GM18867 (cell line): Measurements from ENCODE around the gene AHCYL1.
A peak's percentile ranks its signal among the peaks of the same experiment; 100 is the strongest.
"Not testable (repeated sequence)": the region's sequence is repeated elsewhere in the genome, so short reads cannot be mapped to it uniquely, and the experiment has no call there.

Source experiments
- ATAC-seq: cut with Tn5 transposase; IDR thresholded peaks from one replicate; pipeline ENCODE4 v1.9.1; 2021; ENCODE audit warnings: mild to moderate bottlenecking, moderate library complexity; ENCODE audit not compliant: unreplicated experiment

Gene AHCYL1

GRCh38 chr1:109996476-109996875 is 11.9 kb downstream of the AHCYL1 start:
- ATAC-seq = no peak

DNA sequence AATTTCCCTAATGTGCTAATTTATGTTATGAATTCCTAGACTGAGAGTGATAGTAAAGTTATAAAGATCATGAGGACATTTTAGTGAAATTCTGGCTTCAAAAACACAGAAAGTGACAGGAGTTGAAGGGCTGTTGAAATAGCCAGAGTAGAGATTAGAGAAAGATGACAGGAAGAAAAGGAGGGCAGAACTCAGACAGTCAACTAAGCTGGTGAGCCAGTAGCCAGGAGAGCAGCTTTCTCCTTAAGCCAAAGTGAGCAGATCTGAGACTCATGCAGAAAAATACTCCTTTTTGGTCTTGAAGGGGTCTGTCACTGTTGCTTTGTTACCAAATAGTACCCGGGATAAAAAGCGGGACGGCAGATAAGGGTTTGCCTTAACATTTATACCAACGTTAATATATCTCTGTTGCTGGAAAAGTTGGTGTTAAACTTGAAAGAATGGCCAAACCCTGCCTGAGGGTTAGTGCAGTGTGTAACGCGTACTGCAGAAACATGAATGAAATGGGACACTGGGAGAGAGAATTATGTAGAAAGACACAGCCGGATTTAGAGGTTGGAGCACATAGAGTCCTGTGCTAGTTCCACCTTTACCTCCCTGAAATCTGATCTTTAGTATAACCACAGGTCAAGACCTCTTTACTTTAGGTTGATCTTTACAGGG is 12.8 kb downstream of the AHCYL1 start:
- ATAC-seq = no peak

DNA sequence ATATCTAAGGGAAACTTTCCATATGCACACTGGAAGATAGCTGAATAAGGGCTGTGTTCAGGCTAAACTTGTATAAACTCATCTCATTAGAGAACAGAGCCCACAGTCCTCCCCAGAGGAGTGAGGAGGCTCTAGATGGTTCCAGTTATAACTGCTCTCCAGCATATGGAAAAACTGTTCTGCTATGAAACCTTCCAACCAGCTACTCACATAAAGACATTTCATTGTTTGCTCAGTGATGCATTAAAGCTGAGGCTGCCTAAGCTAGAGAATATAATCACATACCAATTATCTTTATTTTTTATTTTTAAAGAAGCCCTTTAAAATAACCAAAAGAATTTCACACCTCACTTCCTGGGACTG is 13.3 kb downstream of the AHCYL1 start:
- no peak for ATAC-seq

GRCh38 chr1:110002695-110003094 is 18.1 kb downstream of the AHCYL1 start:
- ATAC-seq = no peak

DNA sequence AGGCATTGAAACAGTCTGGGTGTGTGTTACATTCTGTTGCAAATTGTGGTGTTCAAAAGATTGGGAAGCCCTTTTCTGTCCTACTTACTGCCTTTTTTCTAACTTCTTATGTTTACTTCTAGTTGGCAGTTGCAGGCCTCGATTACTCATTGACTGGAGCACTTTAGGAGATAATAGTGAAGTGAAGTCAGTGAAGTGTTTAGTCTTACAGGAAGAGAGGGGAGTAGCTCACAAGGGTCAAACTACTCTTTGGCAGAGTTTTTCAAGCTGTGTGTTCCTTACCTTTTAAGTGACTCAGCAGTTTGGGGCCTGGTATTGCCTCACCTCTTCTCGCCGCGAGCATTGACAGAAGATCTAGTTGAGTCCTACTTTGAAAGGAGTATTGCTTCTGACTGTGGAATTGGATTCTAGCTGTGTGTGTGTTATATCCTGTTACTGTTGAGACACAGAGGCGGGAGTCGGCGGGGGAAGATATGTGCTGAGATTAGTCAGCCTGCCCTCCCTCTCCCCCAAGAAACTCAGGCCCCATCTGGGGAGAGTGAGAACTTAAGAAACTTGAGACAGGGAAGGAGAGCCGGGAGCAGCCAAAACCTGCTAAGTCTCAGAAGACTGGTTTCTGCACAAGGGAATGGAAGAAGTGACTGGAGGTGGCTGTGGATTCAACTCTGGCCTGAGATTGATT is 19.3 kb downstream of the AHCYL1 start:
- peak; percentile 57 for ATAC-seq

DNA sequence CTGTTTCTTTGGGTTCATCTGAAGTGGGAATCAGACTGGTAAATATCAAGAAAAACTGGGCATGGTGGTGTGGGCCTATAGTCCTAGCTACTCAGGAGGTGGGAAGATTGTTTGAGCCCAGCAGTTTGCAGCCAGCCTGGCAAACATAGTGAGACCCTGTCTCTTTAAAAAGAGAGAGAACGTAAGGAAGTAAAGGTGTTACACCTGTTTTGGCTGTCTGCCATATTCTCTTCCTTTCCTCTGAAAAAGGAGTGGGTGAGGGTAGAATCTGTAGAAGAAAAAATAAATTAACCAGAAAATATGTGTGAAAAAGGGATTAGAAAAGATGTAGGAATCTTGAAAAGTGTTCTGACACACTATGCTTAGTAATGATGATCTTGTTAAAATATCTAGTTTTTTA is 20.0 kb downstream of the AHCYL1 start:
- ATAC-seq = no peak

GRCh38 chr1:110005971-110006370 is 21.4 kb downstream of the AHCYL1 start:
- no peak for ATAC-seq

DNA sequence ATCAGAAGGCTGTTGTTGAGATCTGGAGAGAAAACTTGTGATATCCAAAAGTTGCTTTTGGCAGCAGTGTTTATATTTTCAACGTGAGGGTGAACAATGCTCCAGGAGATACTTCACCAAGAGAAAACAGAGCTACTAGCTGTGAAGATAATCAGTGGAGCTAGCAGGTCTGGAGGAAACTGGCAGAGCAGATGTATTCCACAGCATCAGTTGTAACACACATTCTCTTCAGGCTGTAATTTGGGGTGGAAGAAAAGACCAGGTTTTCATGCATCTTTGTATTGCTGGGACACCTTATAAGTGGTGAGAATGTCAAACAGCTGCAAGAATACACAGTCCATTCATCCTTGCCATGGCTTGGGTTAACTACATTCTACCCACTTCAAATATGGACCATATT is 22.0 kb downstream of the AHCYL1 start:
- ATAC-seq = no peak

- no peak for ATAC-seq
These were observed 22.7 kb downstream of the AHCYL1 start for GRCh38 chr1:110007046-110007830.

DNA sequence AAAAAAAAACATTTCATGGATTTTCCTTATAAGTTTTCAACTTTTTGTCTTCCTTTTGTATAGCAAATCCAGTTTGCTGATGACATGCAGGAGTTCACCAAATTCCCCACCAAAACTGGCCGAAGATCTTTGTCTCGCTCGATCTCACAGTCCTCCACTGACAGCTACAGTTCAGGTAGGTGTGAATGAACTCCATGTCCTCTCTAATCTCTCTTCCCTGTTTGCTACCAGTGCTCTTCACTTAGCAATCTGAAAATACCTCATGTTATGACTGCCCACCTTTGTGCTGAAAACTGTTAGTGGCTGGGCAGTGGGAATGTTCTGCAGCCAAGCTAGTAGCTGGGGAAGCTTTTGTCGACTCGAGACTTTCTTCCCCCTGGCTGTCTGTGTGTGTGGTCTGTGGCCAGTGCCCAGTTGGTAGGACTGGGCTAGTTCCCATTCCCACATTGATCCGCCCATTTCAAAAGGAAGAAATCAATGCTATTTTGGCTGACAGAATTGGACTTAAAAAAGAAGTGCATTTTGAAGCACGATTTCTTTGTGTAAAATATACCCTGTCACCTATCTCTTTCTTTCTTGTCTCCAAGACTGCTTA is 24.5 kb downstream of the AHCYL1 start:
- ATAC-seq = no peak

DNA sequence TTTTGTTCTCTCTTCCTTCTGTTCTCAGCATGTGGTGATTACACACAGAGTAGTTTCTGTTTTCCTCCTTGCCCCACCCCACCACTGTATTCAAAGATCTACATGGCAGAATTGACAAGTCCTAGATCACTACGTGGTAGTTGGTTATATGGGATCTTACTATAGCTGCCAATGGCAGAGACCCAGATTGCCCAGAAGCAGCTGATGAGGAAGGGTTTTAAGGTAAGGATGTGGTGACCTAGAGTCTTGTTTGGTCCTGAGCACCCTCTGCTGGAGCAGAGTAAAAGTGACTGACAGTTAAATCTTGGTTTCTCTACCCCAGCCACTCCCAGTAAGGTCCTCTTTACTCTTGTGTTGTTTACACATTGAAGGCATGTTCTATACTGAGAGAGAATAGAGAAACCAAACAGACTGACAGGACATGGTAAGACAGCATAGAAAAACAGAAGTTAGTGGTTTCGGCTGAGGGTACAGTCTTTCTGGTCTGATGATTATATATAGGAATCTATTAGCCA is 27.0 kb downstream of the AHCYL1 start:
- ATAC-seq = peak; percentile 96

DNA sequence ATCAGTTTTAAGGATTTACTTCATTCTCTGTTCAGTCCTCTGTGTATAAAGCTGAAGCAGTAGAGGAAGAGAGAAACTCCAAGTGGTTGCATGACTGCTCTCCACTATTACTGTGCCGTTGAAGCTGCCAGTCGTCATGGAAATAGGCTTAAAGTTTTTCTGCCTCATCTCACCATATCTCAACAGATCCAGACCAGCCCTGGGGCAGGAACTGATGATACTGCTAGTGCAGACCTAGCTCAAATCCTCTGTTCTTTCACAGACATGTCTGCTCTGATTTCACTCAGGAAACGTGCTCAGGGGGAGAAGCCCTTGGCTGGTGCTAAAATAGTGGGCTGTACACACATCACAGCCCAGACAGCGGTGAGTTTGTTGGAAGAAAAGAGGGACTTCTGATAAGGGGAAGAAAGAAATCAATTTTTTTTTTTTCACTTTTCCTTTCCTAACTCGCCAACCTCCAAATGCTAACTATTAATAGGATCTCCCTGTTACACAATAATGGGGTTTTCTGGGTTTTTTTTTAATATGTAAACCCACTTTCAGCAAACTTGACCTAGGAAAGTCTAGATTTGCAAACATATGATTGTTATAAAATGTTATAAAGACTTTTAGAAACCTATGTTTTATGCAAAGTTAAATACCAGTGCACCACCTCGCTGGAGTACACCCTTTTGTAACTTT is 27.7 kb downstream of the AHCYL1 start:
- ATAC-seq = peak; percentile 63

- no peak for ATAC-seq
These were observed 33.2 kb downstream of the AHCYL1 start for GRCh38 chr1:110017792-110018191.

DNA sequence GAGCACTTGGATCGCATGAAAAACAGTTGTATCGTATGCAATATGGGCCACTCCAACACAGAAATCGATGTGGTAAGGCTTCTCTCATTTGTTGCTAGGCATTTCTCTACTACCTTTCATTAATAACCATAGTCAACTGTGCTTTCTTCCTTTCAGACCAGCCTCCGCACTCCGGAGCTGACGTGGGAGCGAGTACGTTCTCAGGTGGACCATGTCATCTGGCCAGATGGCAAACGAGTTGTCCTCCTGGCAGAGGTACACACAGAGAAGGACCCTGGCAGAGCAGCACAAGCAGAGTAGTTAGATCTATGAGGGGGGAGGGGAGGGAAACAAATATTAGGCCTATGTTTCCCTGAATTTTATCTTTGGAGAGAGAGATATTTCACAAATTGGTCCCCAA is 33.8 kb downstream of the AHCYL1 start:
- no peak for ATAC-seq

- ATAC-seq = no peak
These were observed 35.2 kb downstream of the AHCYL1 start for GRCh38 chr1:110019770-110020169.

DNA sequence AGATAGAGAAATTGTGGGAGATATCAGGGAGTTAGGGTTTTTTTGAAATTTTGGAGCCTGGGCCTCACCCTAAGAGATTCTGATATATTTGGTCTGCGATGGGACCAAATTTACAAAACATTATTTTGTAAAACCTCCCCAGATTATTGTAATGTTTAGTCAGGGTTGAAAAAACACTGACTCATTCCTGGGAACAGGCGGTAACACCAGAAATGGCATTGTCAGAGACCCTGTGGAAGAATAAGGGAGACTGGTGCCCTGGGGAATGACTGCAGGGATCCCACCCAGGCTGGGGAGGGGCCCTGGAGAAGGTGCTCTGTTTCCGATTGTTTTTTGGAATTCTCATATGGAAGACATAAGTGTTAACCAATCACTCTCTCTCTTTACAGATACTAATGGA is 36.7 kb downstream of the AHCYL1 start:
- no peak for ATAC-seq

DNA sequence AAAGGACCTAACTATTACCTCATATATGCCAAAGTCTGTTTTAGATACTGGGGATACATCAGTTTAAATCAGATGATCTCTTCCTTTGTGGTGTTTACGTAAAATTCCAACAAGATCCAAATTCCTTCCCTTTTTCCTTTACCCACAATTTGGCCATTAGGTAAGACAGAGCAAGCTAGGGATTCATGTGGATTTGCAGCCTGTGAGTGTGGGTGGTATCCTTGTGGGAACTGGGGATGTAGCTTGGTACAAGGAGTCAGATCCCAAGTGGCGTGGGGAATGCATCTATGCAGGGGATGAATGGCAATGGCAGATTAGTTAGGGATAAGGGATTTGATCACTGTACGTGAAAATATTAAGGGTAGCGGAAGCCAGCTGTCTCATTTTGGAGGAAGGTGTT is 40.0 kb downstream of the AHCYL1 start:
- no peak for ATAC-seq

DNA sequence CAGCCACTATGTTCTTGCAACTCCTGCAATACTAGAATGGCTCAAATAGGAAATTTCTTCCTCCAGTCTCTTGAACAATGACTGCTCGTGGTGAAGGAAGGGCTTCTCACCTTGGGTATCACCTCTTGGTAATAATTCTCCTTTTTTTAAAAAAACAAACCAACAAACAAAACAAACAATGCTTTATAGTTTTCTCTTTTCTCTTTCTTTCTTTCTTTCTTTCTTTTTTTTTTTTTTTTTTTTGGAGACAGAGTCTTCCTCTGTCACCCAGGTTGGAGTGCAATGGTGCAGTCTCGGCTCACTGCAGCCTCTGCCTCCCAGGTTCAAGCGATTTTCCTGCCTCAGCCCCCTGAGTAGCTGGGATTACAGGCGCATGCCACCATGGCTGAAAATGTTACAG is 46.1 kb downstream of the AHCYL1 start:
- ATAC-seq = not testable (repeated sequence)

- ATAC-seq = no peak
These were observed 47.8 kb downstream of the AHCYL1 start for GRCh38 chr1:110032327-110032726.

DNA sequence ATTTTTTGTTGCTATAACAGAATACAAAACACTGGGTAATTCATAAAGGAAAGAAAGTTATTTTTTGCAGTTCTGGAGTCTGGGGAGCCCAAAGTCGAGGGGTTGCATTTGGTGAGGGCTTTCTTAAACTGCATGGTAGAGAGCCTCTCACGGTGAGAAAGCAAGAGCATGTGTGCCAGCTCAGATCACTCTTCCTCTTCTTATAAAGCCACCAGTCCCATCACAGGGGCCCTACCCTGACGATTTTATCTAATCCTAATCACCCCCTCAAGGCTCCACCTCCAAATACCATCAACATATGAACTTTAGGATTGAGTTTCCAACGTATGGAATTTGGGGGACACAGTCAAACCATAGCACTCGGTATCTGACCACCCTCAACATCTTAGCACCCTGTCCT is 48.9 kb downstream of the AHCYL1 start:
- ATAC-seq = no peak

- ATAC-seq = no peak
These were observed 49.5 kb downstream of the AHCYL1 start for GRCh38 chr1:110034040-110034450.
